Suprapubic skin (tissue), 4 donors: Measurements from ENCODE around the gene DSN1. TPM values are rescaled to one million over a fixed set of nuclear protein-coding genes. Genes with fewer than 3 reads are reported as not detected.

Experiments
- DNase-seq, 2 donors: peaks; one replicate each; pipeline ENCODE4 v3.0.0-alpha.2; 2019; ENCODE audit warnings: low spot score in 2 of 2
- H3K27ac ChIP-seq: fragments of 200-600 bp; sonication (generic); one replicate; pipeline ENCODE4 v1.5.1; 2019
- H3K27me3 ChIP-seq: fragments of 200-600 bp; sonication (generic); one replicate; pipeline ENCODE4 v1.5.1; 2019
- H3K36me3 ChIP-seq: fragments of 200-600 bp; sonication (generic); one replicate; pipeline ENCODE4 v1.5.1; 2019
- H3K4me1 ChIP-seq: fragments of 200-600 bp; sonication (generic); one replicate; pipeline ENCODE4 v1.5.1; 2019
- H3K4me3 ChIP-seq: fragments of 200-600 bp; sonication (generic); one replicate; pipeline ENCODE4 v1.5.1; 2019; ENCODE audit warnings: mild to moderate bottlenecking
- H3K9me3 ChIP-seq: fragments of 200-600 bp; sonication (generic); one replicate; pipeline ENCODE4 v1.5.1; 2019
- EP300 ChIP-seq: sonication (generic); formaldehyde crosslinking; IDR thresholded peaks from one replicate; pipeline ENCODE4 v1.6.1; 2017; ENCODE audit warnings: antibody characterized with exemption
- POLR2A ChIP-seq, 2 donors: fragments of 450-650 bp; IDR thresholded peaks; one replicate each; pipeline ENCODE4 v1.6.1; 2017; ENCODE audit warnings: antibody characterized with exemption in 2 of 2, mild to moderate bottlenecking in 2 of 2, moderate library complexity in 2 of 2
- POLR2AphosphoS5 ChIP-seq, 3 donors: sonication (generic); formaldehyde crosslinking; IDR thresholded peaks; one replicate each; pipeline ENCODE4 v1.6.1; 2017; ENCODE audit warnings: antibody characterized with exemption in 3 of 3
- WGBS: methylation state at CpG from one replicate; pipeline ENCODE4 v1.1.5; 2018; 5-methylcytosine and 5-hydroxymethylcytosine counted together
- total RNA-seq, 4 donors: library from RNA; depleted of rRNA; stranded (reverse); fragments of >200 nt; gene quantifications; one replicate each; pipeline ENCODE4 v1.1.0, GENCODE V29; 2016
- TF ChIP-seq, protein P1 (sequence below), 2 donors: fragments of 200-600 bp in 1 of 2; fragments of 450-650 bp in 1 of 2; sonication (generic) in 1 of 2; IDR thresholded peaks; one replicate each; pipeline ENCODE4 v1.5.1; 2016 to 2019; ENCODE audit warnings: antibody characterized with exemption in 2 of 2, mild to moderate bottlenecking in 1 of 2, moderate library complexity in 1 of 2

DSN1 gene
- total RNA-seq, 4 donors from 2014 or later, result 6.7 to 13.5 (median 9.6) TPM

DNA sequence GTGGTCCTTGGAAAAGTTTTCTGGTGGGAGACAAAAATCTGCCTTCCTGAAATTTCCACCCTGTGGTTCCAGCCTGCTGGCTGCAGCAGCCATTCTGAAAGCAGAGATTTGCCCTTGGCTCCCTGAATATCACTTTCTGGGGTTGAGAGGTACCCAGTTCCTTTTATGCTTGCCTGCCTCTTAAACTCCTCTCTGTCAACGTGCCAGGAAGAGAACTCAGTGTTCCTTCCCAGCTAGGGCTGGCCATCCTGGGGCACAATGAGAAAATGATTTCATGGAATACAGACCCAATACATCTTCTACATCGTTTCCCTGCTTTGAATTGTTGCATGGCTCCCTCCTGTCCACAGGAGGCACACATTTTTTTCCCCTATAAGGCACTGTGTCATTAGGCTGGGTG, 1.6 kb upstream of the DSN1 start:
- H3K9me3 ChIP-seq, result no peaks in the 10 kb centered on the region
- peaks cover 27% of the 10 kb centered on the region for H3K4me1 ChIP-seq
- peak overlapping the region; percentile 94 for H3K27ac ChIP-seq
- no peaks in the 10 kb centered on the region for H3K36me3 ChIP-seq
- 75% methylated on average over 2 of the region's 2 CpGs for WGBS
- TF ChIP-seq, protein P1, sequence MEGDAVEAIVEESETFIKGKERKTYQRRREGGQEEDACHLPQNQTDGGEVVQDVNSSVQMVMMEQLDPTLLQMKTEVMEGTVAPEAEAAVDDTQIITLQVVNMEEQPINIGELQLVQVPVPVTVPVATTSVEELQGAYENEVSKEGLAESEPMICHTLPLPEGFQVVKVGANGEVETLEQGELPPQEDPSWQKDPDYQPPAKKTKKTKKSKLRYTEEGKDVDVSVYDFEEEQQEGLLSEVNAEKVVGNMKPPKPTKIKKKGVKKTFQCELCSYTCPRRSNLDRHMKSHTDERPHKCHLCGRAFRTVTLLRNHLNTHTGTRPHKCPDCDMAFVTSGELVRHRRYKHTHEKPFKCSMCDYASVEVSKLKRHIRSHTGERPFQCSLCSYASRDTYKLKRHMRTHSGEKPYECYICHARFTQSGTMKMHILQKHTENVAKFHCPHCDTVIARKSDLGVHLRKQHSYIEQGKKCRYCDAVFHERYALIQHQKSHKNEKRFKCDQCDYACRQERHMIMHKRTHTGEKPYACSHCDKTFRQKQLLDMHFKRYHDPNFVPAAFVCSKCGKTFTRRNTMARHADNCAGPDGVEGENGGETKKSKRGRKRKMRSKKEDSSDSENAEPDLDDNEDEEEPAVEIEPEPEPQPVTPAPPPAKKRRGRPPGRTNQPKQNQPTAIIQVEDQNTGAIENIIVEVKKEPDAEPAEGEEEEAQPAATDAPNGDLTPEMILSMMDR (IDR thresholded peaks at IDR 0.05), result no peak
- TF ChIP-seq POLR2A (IDR thresholded peaks at IDR 0.05) (no peak), POLR2AphosphoS5 (IDR thresholded peaks at IDR 0.05) (no peak), EP300 (no peak)
- DNase-seq, result no peak
- H3K4me3 ChIP-seq, result no peak overlapping the region
- no peaks in the 10 kb centered on the region for H3K27me3 ChIP-seq

DNA sequence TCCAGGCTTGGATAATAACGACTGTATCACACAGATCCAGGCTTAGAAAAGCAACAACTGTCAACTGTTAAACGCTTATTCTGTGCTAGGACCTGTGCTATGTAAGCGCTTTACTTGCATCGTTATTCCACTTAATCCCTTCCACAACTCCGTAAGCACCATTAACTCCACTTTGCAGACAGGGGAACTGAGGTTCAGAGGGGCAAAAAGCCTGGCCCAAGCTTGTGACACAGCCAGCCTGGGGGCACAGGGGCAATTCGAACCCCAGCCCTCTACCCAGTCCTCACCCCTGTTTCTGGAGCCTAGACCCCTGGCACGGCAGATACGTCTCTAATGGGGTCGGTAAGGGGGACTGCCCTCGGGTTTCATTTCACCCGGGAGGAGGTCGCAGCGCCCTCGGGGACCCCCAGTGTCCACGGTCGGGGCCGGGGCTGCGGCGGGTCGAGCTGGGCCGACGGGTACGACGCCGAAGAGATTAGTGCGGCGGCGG, 411 bp downstream of the DSN1 start:
- Histone ChIP-seq H3K4me3 (peak overlapping the region; percentile 71), H3K36me3 (no peaks in the 10 kb centered on the region), H3K27me3 (no peaks in the 10 kb centered on the region), H3K27ac (peak overlapping the region; percentile 94), H3K4me1 (peaks cover 41% of the 10 kb centered on the region), H3K9me3 (no peaks in the 10 kb centered on the region)
- DNase-seq, result no peak
- TF ChIP-seq, protein P1 (IDR thresholded peaks at IDR 0.05), result no peak
- TF ChIP-seq EP300 (no peak), POLR2A (IDR thresholded peaks at IDR 0.05) (no peak), POLR2AphosphoS5 (IDR thresholded peaks at IDR 0.05) (no peak)
- WGBS, result 4% methylated on average over 13 of the region's 28 CpGs

DNA sequence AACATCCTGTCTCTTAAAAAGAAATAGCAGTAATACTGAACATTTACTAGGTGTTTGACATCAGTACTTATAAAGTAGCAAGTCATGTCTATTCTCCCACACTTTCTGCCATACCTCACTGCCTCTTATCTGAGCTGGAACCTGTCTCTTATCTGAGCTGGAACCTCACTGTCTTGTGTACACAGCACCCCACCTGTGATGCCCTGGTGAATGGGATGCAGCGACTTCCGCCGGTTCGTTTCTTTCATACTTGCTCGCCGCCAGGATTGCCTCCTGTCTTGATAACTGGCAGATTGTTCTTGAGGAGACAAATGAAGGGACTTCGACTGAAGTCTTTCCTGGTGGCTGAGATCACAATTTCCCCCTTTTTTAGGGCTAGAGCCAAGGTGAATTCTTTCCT, 2.9 kb downstream of the DSN1 start:
- Histone ChIP-seq H3K4me3 (no peak overlapping the region), H3K4me1 (peaks cover 42% of the 10 kb centered on the region), H3K27ac (no peak overlapping the region), H3K36me3 (peaks cover 14% of the 10 kb centered on the region), H3K27me3 (no peaks in the 10 kb centered on the region), H3K9me3 (no peaks in the 10 kb centered on the region)
- TF ChIP-seq, protein P1 (IDR thresholded peaks at IDR 0.05), result no peak
- TF ChIP-seq POLR2A (IDR thresholded peaks at IDR 0.05) (no peak), EP300 (no peak), POLR2AphosphoS5 (IDR thresholded peaks at IDR 0.05) (no peak)
- no peak for DNase-seq
- 85% methylated on average over 7 of the region's 7 CpGs for WGBS

DNA sequence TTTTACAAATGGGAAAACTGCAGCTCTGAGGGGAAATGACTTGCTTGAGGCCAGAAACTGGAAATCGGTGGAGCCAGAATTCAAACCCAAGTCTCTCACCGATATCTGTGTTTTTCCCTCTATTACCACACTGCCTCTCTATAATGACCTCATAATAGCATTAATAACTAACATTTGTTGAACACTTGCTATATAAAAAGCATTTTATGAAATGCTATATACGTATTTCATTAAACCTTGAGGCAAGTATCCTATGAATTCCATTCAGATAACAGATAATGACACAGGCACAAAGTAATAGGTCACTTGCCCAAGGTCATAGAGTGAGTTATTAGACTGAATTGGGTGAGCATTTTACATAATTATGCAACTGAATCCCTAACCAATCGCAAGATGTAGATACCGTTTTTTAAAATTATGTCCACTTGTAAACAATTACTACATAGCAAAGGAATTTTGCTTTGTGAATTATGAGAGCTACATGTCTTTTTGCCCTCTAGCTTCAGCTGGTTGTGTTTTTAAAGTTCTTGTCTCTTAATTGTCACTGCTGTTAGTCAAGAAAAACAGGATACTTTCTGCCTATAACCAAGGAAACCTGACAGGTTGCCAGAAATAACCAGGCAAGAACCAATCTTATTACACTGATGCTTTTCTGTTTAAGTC, 4.7 kb downstream of the DSN1 start:
- Histone ChIP-seq H3K27me3 (no peaks in the 10 kb centered on the region), H3K4me1 (peaks cover 29% of the 10 kb centered on the region), H3K27ac (peak overlapping the region; percentile 21), H3K36me3 (peaks cover 16% of the 10 kb centered on the region), H3K9me3 (no peaks in the 10 kb centered on the region), H3K4me3 (no peak overlapping the region)
- WGBS, result 34% methylated on average over 5 of the region's 5 CpGs
- no peak for DNase-seq
- TF ChIP-seq, protein P1 (IDR thresholded peaks at IDR 0.05), result no peak
- TF ChIP-seq EP300, result no peak
- TF ChIP-seq POLR2AphosphoS5 (IDR thresholded peaks at IDR 0.05), result no peak
- TF ChIP-seq POLR2A (IDR thresholded peaks at IDR 0.05), result no peak

DNA sequence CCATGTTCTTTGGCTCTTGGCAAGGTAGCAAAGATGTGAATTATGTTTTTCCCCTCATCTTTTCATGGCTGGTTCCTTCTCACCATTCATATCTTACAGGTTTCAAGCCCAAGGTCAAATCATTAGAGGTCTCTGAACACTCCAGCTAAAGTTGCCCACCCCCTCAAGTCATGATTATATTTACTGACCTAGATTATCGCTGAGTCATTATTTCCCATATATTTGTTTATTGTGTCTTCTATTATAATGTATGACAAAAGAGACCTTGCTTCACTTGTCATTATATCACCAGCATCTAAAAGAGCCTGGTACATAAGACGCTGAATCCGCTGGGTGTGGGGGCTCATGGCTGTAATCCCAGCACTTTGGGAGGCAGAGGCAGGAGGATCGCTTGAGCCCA, 12.4 kb downstream of the DSN1 start:
- no peak for DNase-seq
- Histone ChIP-seq H3K9me3 (no peaks in the 10 kb centered on the region), H3K4me3 (no peak overlapping the region), H3K27ac (no peak overlapping the region), H3K4me1 (peaks cover 4% of the 10 kb centered on the region), H3K27me3 (no peaks in the 10 kb centered on the region), H3K36me3 (peaks cover 13% of the 10 kb centered on the region)
- WGBS, result 96% methylated on average over 4 of the region's 4 CpGs
- no peak for TF ChIP-seq POLR2AphosphoS5 (IDR thresholded peaks at IDR 0.05)
- TF ChIP-seq, protein P1 (IDR thresholded peaks at IDR 0.05), result no peak
- TF ChIP-seq POLR2A (IDR thresholded peaks at IDR 0.05), result no peak
- TF ChIP-seq EP300, result no peak
